ENCODE measurements around the gene KCNN2. TPM values are rescaled to one million over a fixed set of nuclear protein-coding genes. Genes with fewer than 3 reads are reported as not detected.

Gene KCNN2
- total RNA-seq, 1 experiment from 2014 or later = not detected

DNA sequence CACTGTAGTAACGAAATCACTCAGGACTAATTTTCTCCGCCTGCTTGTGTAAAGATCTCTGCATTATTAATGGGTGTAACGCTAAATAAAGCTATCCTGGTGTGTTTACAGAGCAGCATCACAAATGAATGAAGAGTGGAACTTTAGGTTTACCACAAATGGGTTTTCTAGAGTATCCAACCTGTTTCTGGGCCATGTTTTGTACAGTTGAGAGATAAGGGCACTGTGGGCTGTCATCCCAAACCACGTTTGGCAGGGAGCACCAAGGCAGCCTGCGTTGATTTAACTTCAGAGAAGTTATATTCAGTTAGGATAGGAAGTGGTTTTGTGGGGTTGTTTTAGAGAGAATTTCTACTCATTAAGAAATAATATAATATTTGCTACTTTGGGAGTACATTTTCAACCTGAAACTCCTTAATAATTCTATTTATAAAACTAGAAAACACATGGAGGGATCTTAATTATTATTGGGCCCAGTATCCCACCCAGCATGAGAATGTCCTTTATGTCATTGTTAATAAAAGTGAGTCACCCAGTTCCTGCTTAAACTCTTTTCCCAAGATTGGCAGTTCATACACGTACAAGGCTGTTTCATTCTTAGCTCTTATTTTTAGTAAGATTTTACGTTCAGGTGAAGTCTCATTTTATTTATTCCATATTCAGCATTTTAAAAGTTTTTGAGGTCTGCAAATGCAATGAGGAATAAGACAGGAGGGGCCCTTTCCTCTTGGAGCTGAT is 8.0 kb downstream of the KCNN2 start:
- Histone ChIP-seq H3K4me1 (replicated peaks; ENCODE audit: insufficient read depth) (no peaks in the 10 kb centered on the region), H3K79me2 (ENCODE audit: low read depth) (no peaks in the 10 kb centered on the region), H2AFZ (no peak overlapping the region), H3K4me2 (no peak overlapping the region), H3F3A (ENCODE audit: insufficient read depth, low read depth) (no peaks in the 10 kb centered on the region; the same call in 1 of the 2 replicates), H3K4me3 (no peak overlapping the region), H3K27ac (no peak overlapping the region), H4K20me1 (ENCODE audit: insufficient read depth) (no peaks in the 10 kb centered on the region), H3K27me3 (ENCODE audit: insufficient read depth, low read depth) (no peaks in the 10 kb centered on the region), H3K9me2 (ENCODE audit: insufficient read depth) (no peaks in the 10 kb centered on the region), H3K36me3 (ENCODE audit: low read depth) (no peaks in the 10 kb centered on the region), H3K9me3 (ENCODE audit: insufficient read depth, low read depth) (no peaks in the 10 kb centered on the region; the same call in 1 of the 2 replicates)
- TF ChIP-seq EZH2 (IDR thresholded peaks at IDR 0.05; ENCODE audit: low read depth) (no peak), CTCF (conservative IDR thresholded peaks at IDR 0.05) (no peak)
- ChIA-PET POLR2A (ENCODE audit: unreplicated experiment) (no interaction called here), CTCF (no interaction called here)
- DNase-seq = no peak
- BruUV-seq (replicated peaks) = no TSS peak
- intact Hi-C loops (cut with micrococcal nuclease; ENCODE audit: unreplicated experiment) = no loop called here

DNA sequence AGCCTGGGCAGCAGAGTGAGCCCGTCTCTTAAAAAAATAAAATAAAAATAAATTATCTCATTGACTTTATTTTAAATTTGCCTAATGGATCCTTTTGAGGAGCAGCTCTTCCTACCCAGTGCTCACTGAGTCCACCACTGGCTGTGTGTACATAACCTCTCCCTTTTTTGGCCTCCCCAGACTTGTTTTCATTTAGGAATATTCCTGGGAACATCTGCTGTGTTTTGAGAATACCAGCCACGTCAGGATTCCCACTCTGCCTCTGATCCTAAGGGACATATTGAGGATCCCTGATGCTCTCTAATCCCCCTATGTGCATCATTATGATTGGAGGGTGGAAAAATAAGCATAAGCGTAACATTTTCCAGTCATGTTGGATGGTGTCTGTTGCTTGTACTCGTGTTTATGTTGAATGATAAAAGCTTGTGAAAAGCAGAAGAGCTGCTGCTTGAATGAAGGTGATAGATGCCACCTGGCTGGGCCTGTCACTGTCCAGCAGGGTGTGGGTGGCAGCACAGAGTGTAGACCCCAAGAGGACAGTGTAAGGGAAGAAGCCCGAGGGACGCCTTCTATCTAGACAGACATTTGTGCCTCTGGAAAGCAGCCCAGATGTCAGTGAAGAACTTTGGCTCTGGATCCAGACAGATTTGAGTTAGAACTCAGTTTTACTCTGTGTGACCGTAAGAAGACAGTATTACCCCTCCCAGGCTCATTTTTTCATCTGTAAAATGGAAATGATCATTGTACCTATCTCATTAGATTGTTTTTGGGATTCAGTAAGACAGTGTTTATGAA is 15.4 kb downstream of the KCNN2 start:
- Histone ChIP-seq H3F3A (ENCODE audit: insufficient read depth, low read depth) (no peaks in the 10 kb centered on the region; the same call in 1 of the 2 replicates), H3K36me3 (ENCODE audit: low read depth) (no peaks in the 10 kb centered on the region), H4K20me1 (ENCODE audit: insufficient read depth) (no peaks in the 10 kb centered on the region), H3K4me1 (replicated peaks; ENCODE audit: insufficient read depth) (no peaks in the 10 kb centered on the region), H3K27ac (no peak overlapping the region), H2AFZ (no peak overlapping the region), H3K4me2 (no peak overlapping the region), H3K79me2 (ENCODE audit: low read depth) (no peaks in the 10 kb centered on the region), H3K9me3 (ENCODE audit: insufficient read depth, low read depth) (no peaks in the 10 kb centered on the region), H3K9me2 (ENCODE audit: insufficient read depth) (no peaks in the 10 kb centered on the region), H3K27me3 (ENCODE audit: insufficient read depth, low read depth) (no peaks in the 10 kb centered on the region), H3K4me3 (no peak overlapping the region)
- POLR2A ChIA-PET (ENCODE audit: unreplicated experiment) = no interaction called here
- no TSS peak for BruUV-seq (replicated peaks)
- CTCF ChIA-PET = no interaction called here
- intact Hi-C loops (cut with micrococcal nuclease; ENCODE audit: unreplicated experiment) = no loop called here
- TF ChIP-seq CTCF (conservative IDR thresholded peaks at IDR 0.05) (no peak), EZH2 (IDR thresholded peaks at IDR 0.05; ENCODE audit: low read depth) (no peak)
- no peak for DNase-seq

GRCh38 chr5:114377946-114378345 is 16.1 kb downstream of the KCNN2 start:
- H3K27ac ChIP-seq = no peak overlapping the region
- H3K79me2 ChIP-seq (ENCODE audit: low read depth) = no peaks in the 10 kb centered on the region
- ChIA-PET POLR2A (ENCODE audit: unreplicated experiment) (no interaction called here), CTCF (no interaction called here)
- TF ChIP-seq EZH2 (IDR thresholded peaks at IDR 0.05; ENCODE audit: low read depth) = no peak
- no peak for TF ChIP-seq CTCF (conservative IDR thresholded peaks at IDR 0.05)
- no peak overlapping the region for H2AFZ ChIP-seq
- H4K20me1 ChIP-seq (ENCODE audit: insufficient read depth) = no peaks in the 10 kb centered on the region
- no peaks in the 10 kb centered on the region for H3K9me2 ChIP-seq (ENCODE audit: insufficient read depth)
- no peak for DNase-seq
- BruUV-seq (replicated peaks) = no TSS peak
- no peaks in the 10 kb centered on the region for H3F3A ChIP-seq (ENCODE audit: insufficient read depth, low read depth)
- intact Hi-C loops (cut with micrococcal nuclease; ENCODE audit: unreplicated experiment) = no loop called here
- H3K9me3 ChIP-seq (ENCODE audit: insufficient read depth, low read depth) = no peaks in the 10 kb centered on the region
- H3K4me3 ChIP-seq = no peak overlapping the region
- no peaks in the 10 kb centered on the region for H3K36me3 ChIP-seq (ENCODE audit: low read depth)
- no peaks in the 10 kb centered on the region for H3K4me1 ChIP-seq (replicated peaks; ENCODE audit: insufficient read depth)
- H3K4me2 ChIP-seq = no peak overlapping the region
- H3K27me3 ChIP-seq (ENCODE audit: insufficient read depth, low read depth) = no peaks in the 10 kb centered on the region

Data from PC-9 (cell line).